HL-60 (cell line): ENCODE results near the gene LITAFD.

Experiments
- GABPA ChIP-seq: IDR thresholded peaks from 2 replicates; pipeline ENCODE4 v1.6.1; 2012; ENCODE audit warnings: low read depth
- TF ChIP-seq, protein P1 (sequence below): IDR thresholded peaks from one replicate; pipeline ENCODE4 v1.5.1; 2011; ENCODE audit warnings: low read length, control low read depth, inconsistent platforms; ENCODE audit not compliant: insufficient read depth
- TF ChIP-seq, protein P2 (sequence below): IDR thresholded peaks from 2 replicates; pipeline ENCODE4 v1.6.1; 2012; ENCODE audit warnings: low read depth; ENCODE audit not compliant: insufficient replicate concordance

DNA sequence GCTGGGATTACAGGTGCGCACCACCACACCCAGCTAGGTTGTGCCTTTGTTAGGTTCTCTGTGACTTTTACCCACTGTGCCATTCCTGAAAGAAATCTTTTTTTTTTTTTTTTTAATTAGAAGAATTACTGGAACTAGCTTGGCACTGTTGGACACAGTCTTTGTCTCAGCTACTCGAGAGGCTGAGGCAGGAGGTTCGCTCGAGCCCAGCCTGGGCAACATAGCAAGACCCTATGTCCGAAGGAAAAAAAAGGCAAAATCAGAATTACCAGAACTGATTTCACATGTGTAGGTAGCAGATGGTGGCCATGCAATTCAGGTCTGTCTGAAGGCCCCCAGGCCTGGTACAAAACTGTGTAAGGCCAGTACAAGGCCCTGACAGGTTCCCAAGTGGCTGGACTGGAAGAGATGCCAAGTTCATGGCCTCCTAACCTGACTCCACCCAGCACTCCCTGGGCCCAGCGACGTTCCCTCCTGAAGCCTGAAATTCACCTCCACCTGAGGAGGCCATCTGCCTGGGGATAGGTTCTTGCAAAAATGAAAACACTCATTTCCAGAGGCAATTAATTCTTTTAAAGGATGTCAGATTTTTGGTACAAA, 36.4 kb upstream of the LITAFD start:
- TF ChIP-seq, protein P1, sequence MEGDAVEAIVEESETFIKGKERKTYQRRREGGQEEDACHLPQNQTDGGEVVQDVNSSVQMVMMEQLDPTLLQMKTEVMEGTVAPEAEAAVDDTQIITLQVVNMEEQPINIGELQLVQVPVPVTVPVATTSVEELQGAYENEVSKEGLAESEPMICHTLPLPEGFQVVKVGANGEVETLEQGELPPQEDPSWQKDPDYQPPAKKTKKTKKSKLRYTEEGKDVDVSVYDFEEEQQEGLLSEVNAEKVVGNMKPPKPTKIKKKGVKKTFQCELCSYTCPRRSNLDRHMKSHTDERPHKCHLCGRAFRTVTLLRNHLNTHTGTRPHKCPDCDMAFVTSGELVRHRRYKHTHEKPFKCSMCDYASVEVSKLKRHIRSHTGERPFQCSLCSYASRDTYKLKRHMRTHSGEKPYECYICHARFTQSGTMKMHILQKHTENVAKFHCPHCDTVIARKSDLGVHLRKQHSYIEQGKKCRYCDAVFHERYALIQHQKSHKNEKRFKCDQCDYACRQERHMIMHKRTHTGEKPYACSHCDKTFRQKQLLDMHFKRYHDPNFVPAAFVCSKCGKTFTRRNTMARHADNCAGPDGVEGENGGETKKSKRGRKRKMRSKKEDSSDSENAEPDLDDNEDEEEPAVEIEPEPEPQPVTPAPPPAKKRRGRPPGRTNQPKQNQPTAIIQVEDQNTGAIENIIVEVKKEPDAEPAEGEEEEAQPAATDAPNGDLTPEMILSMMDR = no peak
- TF ChIP-seq, protein P2, sequence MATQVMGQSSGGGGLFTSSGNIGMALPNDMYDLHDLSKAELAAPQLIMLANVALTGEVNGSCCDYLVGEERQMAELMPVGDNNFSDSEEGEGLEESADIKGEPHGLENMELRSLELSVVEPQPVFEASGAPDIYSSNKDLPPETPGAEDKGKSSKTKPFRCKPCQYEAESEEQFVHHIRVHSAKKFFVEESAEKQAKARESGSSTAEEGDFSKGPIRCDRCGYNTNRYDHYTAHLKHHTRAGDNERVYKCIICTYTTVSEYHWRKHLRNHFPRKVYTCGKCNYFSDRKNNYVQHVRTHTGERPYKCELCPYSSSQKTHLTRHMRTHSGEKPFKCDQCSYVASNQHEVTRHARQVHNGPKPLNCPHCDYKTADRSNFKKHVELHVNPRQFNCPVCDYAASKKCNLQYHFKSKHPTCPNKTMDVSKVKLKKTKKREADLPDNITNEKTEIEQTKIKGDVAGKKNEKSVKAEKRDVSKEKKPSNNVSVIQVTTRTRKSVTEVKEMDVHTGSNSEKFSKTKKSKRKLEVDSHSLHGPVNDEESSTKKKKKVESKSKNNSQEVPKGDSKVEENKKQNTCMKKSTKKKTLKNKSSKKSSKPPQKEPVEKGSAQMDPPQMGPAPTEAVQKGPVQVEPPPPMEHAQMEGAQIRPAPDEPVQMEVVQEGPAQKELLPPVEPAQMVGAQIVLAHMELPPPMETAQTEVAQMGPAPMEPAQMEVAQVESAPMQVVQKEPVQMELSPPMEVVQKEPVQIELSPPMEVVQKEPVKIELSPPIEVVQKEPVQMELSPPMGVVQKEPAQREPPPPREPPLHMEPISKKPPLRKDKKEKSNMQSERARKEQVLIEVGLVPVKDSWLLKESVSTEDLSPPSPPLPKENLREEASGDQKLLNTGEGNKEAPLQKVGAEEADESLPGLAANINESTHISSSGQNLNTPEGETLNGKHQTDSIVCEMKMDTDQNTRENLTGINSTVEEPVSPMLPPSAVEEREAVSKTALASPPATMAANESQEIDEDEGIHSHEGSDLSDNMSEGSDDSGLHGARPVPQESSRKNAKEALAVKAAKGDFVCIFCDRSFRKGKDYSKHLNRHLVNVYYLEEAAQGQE = no peak
- TF ChIP-seq GABPA = no peak
